SK-N-SH treated with all-trans-retinoic acid at 6 μM for 48 hours (cell line): Measurements from ENCODE around the gene FLRT1.

ENCODE experiments used
- ATAC-seq: fragments of 200-7000 bp; cut with Tn5 transposase; 3 replicates; pipeline ENCODE4 v1.9.1; 2020; ENCODE audit warnings: mild to moderate bottlenecking, moderate library complexity
- ARNTL ChIP-seq: fragments of 450-650 bp; formaldehyde crosslinking; IDR thresholded peaks from 2 replicates; pipeline ENCODE4 v1.5.0; 2020; ENCODE audit warnings: low read depth, mild to moderate bottlenecking, moderate library complexity, borderline replicate concordance
- BACH2 ChIP-seq: fragments of 250-450 bp; sonication (Bioruptor Pico); IDR thresholded peaks from 2 replicates; pipeline ENCODE4 v1.9.0; 2021; ENCODE audit warnings: mild to moderate bottlenecking, borderline replicate concordance
- CREB5 ChIP-seq: fragments of 250-450 bp; sonication (Bioruptor Pico); IDR thresholded peaks from 2 replicates; pipeline ENCODE4 v1.5.1; 2020; ENCODE audit warnings: low read depth, mild to moderate bottlenecking, moderate library complexity
- CSDC2 ChIP-seq: fragments of 250-450 bp; sonication (Bioruptor Pico); IDR thresholded peaks from 2 replicates; pipeline ENCODE4 v1.5.0; 2020; ENCODE audit warnings: mild to moderate bottlenecking, moderate library complexity
- CSRNP3 ChIP-seq: fragments of 250-450 bp; sonication (Bioruptor Pico); IDR thresholded peaks from 2 replicates; pipeline ENCODE4 v1.5.1; 2021; ENCODE audit warnings: mild to moderate bottlenecking, moderate library complexity
- ESRRG ChIP-seq: fragments of 250-450 bp; sonication (Bioruptor Pico); IDR thresholded peaks from 2 replicates; pipeline ENCODE4 v1.6.1; 2021; ENCODE audit warnings: mild to moderate bottlenecking
- GLIS3 ChIP-seq: fragments of 250-450 bp; sonication (Bioruptor Pico); IDR thresholded peaks from 2 replicates; pipeline ENCODE4 v1.5.0; 2020; ENCODE audit warnings: mild to moderate bottlenecking, moderate library complexity
- ISL1 ChIP-seq: fragments of 250-450 bp; sonication (Bioruptor Pico); IDR thresholded peaks from 2 replicates; pipeline ENCODE4 v2.1.2; 2022; ENCODE audit warnings: mild to moderate bottlenecking, moderate library complexity
- PATZ1 ChIP-seq: fragments of 250-450 bp; sonication (Bioruptor Pico); IDR thresholded peaks from 2 replicates; pipeline ENCODE4 v1.8.0; 2020; ENCODE audit warnings: mild to moderate bottlenecking, moderate library complexity, borderline replicate concordance
- POU6F1 ChIP-seq: fragments of 250-450 bp; sonication (Bioruptor Pico); IDR thresholded peaks from 2 replicates; pipeline ENCODE4 v1.8.0; 2021; ENCODE audit warnings: low read depth, mild to moderate bottlenecking, moderate library complexity, borderline replicate concordance
- PPARA ChIP-seq: fragments of 250-450 bp; sonication (Bioruptor Pico); IDR thresholded peaks from 2 replicates; pipeline ENCODE4 v1.5.0; 2020; ENCODE audit warnings: mild to moderate bottlenecking, borderline replicate concordance
- RARB ChIP-seq: fragments of 250-450 bp; sonication (Bioruptor Pico); IDR thresholded peaks from 2 replicates; pipeline ENCODE4 v1.8.0; 2021; ENCODE audit warnings: mild to moderate bottlenecking, moderate library complexity
- SNAI2 ChIP-seq: fragments of 250-450 bp; sonication (Bioruptor Pico); IDR thresholded peaks from 2 replicates; pipeline ENCODE4 v1.5.0; 2020; ENCODE audit warnings: mild to moderate bottlenecking, moderate library complexity
- TCF4 ChIP-seq: fragments of 250-450 bp; sonication (Bioruptor Pico); IDR thresholded peaks from 2 replicates; pipeline ENCODE4 v1.8.0; 2021; ENCODE audit warnings: mild to moderate bottlenecking, moderate library complexity, borderline replicate concordance
- TOX ChIP-seq: fragments of 250-450 bp; sonication (Bioruptor Pico); IDR thresholded peaks from 2 replicates; pipeline ENCODE4 v1.8.0; 2021; ENCODE audit warnings: mild to moderate bottlenecking, moderate library complexity, borderline replicate concordance
- ZC3H10 ChIP-seq: fragments of 250-450 bp; sonication (Bioruptor Pico); IDR thresholded peaks from 2 replicates; pipeline ENCODE4 v1.5.1; 2021; ENCODE audit warnings: mild to moderate bottlenecking, moderate library complexity
- ZFP3 ChIP-seq: fragments of 250-450 bp; sonication (Bioruptor Pico); IDR thresholded peaks from 2 replicates; pipeline ENCODE4 v1.5.0; 2020; ENCODE audit warnings: mild to moderate bottlenecking, moderate library complexity
- ZFP30 ChIP-seq: fragments of 450-650 bp; formaldehyde crosslinking; IDR thresholded peaks from 2 replicates; pipeline ENCODE4 v1.5.0; 2022; ENCODE audit warnings: mild to moderate bottlenecking, moderate library complexity
- ZNF70 ChIP-seq: fragments of 450-650 bp; formaldehyde crosslinking; IDR thresholded peaks from 2 replicates; pipeline ENCODE4 v1.5.0; 2020; ENCODE audit warnings: mild to moderate bottlenecking, moderate library complexity
- ZNF8 ChIP-seq: fragments of 450-650 bp; formaldehyde crosslinking; IDR thresholded peaks from 2 replicates; pipeline ENCODE4 v1.5.0; 2020; ENCODE audit warnings: mild to moderate bottlenecking, moderate library complexity

Gene FLRT1

GRCh38 chr11:64049509-64049908, 13.8 kb downstream of the FLRT1 start:
- no peak for ATAC-seq
- no peak for TF ChIP-seq TOX
- no peak for TF ChIP-seq RARB (CRISPR knock-in tag)
- TF ChIP-seq CSDC2 (CRISPR knock-in tag): no peak
- TF ChIP-seq ZFP30 (CRISPR knock-in tag): no peak
- TF ChIP-seq ZNF70 (CRISPR knock-in tag): no peak
- no peak for TF ChIP-seq GLIS3 (CRISPR knock-in tag)
- no peak for TF ChIP-seq ZFP3 (CRISPR knock-in tag)
- TF ChIP-seq CSRNP3 (CRISPR knock-in tag): no peak
- no peak for TF ChIP-seq ARNTL (CRISPR knock-in tag)
- no peak for TF ChIP-seq ESRRG (CRISPR knock-in tag)
- no peak for TF ChIP-seq SNAI2 (CRISPR knock-in tag)
- no peak for TF ChIP-seq TCF4 (CRISPR knock-in tag)
- TF ChIP-seq PATZ1 (CRISPR knock-in tag): no peak
- no peak for TF ChIP-seq PPARA (CRISPR knock-in tag)
- no peak for TF ChIP-seq POU6F1
- no peak for TF ChIP-seq ZNF8 (CRISPR knock-in tag)
- no peak for TF ChIP-seq BACH2 (CRISPR knock-in tag)
- TF ChIP-seq ISL1: no peak
- no peak for TF ChIP-seq CREB5 (CRISPR knock-in tag)

- TF ChIP-seq ISL1: no peak
- no peak for TF ChIP-seq GLIS3 (CRISPR knock-in tag)
- TF ChIP-seq CREB5 (CRISPR knock-in tag): no peak
- TF ChIP-seq ZC3H10 (CRISPR knock-in tag): no peak
- TF ChIP-seq CSRNP3 (CRISPR knock-in tag): no peak
- no peak for TF ChIP-seq POU6F1
- TF ChIP-seq PATZ1 (CRISPR knock-in tag): no peak
- TF ChIP-seq CSDC2 (CRISPR knock-in tag): no peak
- no peak for TF ChIP-seq ESRRG (CRISPR knock-in tag)
- TF ChIP-seq ZFP3 (CRISPR knock-in tag): no peak
- no peak for TF ChIP-seq SNAI2 (CRISPR knock-in tag)
- TF ChIP-seq PPARA (CRISPR knock-in tag): no peak
- no peak for TF ChIP-seq ARNTL (CRISPR knock-in tag)
- no peak for ATAC-seq
Observed at GRCh38 chr11:64051297-64051696, 15.6 kb downstream of the FLRT1 start.
